CD1c-positive myeloid dendritic cell (primary cell): ENCODE data around the gene TREH.
"Not testable (repeated sequence)": the region's sequence is repeated elsewhere in the genome, so short reads cannot be mapped to it uniquely, and the experiment has no call there.

Experiments used
- DNase-seq: peaks from one replicate; pipeline ENCODE4 v3.0.0-alpha.2; 2016; ENCODE audit errors: extremely low spot score

The TREH gene

GRCh38 chr11:118679483-118679882 lies at the start of gene TREH:
Gene TREH, minus strand, starts transcription at chr11:118679650. Its CDS starts 23 bp downstream, at chr11:118679627.
- no peak for DNase-seq

- DNase-seq = not testable (repeated sequence)
Observed at GRCh38 chr11:118728112-118728511, 48.7 kb upstream of the TREH start.

GRCh38 chr11:118727721-118728066 lies 48.2 kb upstream of the TREH start:
- DNase-seq = not testable (repeated sequence)

- not testable (repeated sequence) for DNase-seq
Observed at GRCh38 chr11:118727001-118727720, 47.7 kb upstream of the TREH start.

GRCh38 chr11:118721478-118722015 lies 42.1 kb upstream of the TREH start:
- DNase-seq = not testable (repeated sequence)

- not testable (repeated sequence) for DNase-seq
Observed at GRCh38 chr11:118720740-118721139, 41.3 kb upstream of the TREH start.

GRCh38 chr11:118720078-118720477 lies 40.6 kb upstream of the TREH start:
- DNase-seq = not testable (repeated sequence)

- not testable (repeated sequence) for DNase-seq
Observed at GRCh38 chr11:118718562-118718961, 39.1 kb upstream of the TREH start.

GRCh38 chr11:118717733-118718132 lies 38.3 kb upstream of the TREH start:
- DNase-seq = not testable (repeated sequence)

GRCh38 chr11:118717221-118717620 lies 37.8 kb upstream of the TREH start:
- DNase-seq = not testable (repeated sequence)

- no peak for DNase-seq
Observed at GRCh38 chr11:118715837-118716260, 36.4 kb upstream of the TREH start.

- no peak for DNase-seq
Observed at GRCh38 chr11:118715245-118715831, 35.9 kb upstream of the TREH start.

- no peak for DNase-seq
Observed at GRCh38 chr11:118714816-118715215, 35.4 kb upstream of the TREH start.

- DNase-seq = not testable (repeated sequence)
Observed at GRCh38 chr11:118714416-118714815, 35.0 kb upstream of the TREH start.

- DNase-seq = no peak
Observed at GRCh38 chr11:118708296-118708695, 28.8 kb upstream of the TREH start.

GRCh38 chr11:118706546-118706825 lies 27.0 kb upstream of the TREH start:
- no peak for DNase-seq

GRCh38 chr11:118705791-118706545 lies 26.5 kb upstream of the TREH start:
- no peak for DNase-seq

- DNase-seq = peak; percentile 62
Observed at GRCh38 chr11:118705111-118705741, 25.8 kb upstream of the TREH start.

- peak; percentile 81 for DNase-seq
Observed at GRCh38 chr11:118703563-118704106, 24.2 kb upstream of the TREH start.

GRCh38 chr11:118699506-118700220 lies 20.2 kb upstream of the TREH start:
- peak; percentile 44 for DNase-seq

- no peak for DNase-seq
Observed at GRCh38 chr11:118697346-118697745, 17.9 kb upstream of the TREH start.
